ENCODE results near the gene ARFGEF3.

ARFGEF3 gene

DNA sequence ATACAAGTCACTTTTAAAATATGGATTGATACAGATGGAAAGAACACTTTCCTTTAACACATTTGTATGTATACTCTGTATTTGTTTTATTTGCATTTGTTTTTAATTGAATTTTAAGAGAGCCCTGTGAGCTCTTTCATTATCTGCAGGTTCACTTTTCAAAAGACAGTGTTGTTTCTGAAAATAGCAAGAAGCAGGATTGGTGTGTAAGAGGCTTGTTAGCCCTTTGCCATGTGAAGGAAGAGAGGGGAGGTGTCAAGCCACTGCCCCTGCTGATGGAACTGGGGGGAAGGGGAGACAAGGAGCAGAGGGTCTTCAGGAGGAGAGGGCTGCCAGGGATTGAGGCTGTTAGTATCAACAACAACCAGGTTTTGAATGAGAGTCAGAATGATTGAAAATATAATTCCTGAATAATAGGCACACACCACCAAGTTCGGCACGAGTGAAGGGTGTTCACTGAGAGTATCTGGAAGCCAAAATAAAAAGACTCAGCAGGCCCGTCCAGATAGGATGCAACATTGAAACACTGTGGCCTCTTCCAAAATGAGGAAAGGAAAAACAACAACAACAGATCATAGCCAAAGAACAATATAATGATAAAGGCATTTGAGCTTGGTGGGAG is 69.1 kb downstream of the ARFGEF3 start (continued):
- TF ChIP-seq, protein P1, sequence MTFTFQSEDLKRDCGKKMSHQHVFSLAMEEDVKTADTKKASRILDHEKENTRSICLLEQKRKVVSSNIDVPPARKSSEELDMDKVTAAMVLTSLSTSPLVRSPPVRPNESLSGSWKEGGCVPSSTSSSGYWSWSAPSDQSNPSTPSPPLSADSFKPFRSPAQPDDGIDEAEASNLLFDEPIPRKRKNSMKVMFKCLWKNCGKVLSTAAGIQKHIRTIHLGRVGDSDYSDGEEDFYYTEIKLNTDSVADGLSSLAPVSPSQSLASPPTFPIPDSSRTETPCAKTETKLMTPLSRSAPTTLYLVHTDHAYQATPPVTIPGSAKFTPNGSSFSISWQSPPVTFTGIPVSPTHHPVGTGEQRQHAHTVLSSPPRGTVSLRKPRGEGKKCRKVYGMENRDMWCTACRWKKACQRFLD (tag by site-specific recombination; IDR thresholded peaks at IDR 0.05) = no peak

DNA sequence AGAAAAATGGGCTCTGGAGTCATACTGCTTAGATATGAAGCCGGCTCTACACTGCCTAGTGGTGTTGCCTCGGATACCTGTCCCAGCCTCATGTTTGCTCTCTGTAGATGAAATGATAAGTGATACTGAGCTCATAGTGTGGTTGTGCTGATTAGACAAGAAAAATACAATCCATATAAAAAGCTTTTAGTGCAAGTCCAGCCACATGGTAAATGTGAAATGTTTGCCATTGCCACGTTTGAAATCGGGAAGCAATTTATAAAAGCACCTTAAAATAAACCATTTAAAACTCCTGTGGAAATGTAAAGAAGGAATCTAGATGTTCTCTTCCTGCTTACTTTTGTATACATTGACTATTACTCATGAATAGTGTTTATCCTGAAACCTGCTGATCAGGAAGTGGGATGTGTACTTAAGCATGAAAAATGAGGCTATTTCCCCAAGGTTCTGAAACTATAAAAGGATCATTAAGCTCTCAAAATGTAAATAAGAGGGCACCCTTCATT is 69.7 kb downstream of the ARFGEF3 start:
- CTCF ChIA-PET = interaction anchor here (1.6 kb wide), 1 partner anchor 20 kb away, joined by 6 read pairs; no protein-coding TSS in a partner anchor
- POLR2A ChIA-PET = no interaction called here
- Histone ChIP-seq H3K4me3 (ENCODE audit: low read depth, low read length) (no peak overlapping the region), H3K27ac (ENCODE audit: extremely low read depth, low read depth, low read length) (no peak overlapping the region), H3K4me1 (ENCODE audit: control insufficient read depth, insufficient read depth, low read length) (peaks cover 15% of the 10 kb centered on the region), H3K9me3 (ENCODE audit: control insufficient read depth, insufficient read depth, low read depth, low read length) (no peaks in the 10 kb centered on the region), H3K36me3 (ENCODE audit: control insufficient read depth in 2 of 2, insufficient read depth in 1 of 2, low read length in 2 of 2) (no peaks in the 10 kb centered on the region)
- TF ChIP-seq TCF7L2 (IDR thresholded peaks at IDR 0.05; ENCODE audit: borderline replicate concordance, low read depth, low read length) = 0 out of 2 replicates have a peak, but pooled peaks have one; percentile 26
- TF ChIP-seq OSR2 (tag by site-specific recombination; IDR thresholded peaks at IDR 0.05) = peak; percentile 43; the same call in 1 of the 2 replicates
- TF ChIP-seq IKZF3 (tag by site-specific recombination; IDR thresholded peaks at IDR 0.05) = no peak
- TF ChIP-seq TRIM28 (IDR thresholded peaks at IDR 0.05; ENCODE audit: borderline replicate concordance, low read length) = peak; percentile 91; the same call in 1 of the 2 replicates
- TF ChIP-seq, protein P2, sequence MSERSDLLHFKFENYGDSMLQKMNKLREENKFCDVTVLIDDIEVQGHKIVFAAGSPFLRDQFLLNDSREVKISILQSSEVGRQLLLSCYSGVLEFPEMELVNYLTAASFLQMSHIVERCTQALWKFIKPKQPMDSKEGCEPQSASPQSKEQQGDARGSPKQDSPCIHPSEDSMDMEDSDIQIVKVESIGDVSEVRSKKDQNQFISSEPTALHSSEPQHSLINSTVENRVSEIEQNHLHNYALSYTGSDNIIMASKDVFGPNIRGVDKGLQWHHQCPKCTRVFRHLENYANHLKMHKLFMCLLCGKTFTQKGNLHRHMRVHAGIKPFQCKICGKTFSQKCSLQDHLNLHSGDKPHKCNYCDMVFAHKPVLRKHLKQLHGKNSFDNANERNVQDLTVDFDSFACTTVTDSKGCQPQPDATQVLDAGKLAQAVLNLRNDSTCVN (tag by site-specific recombination; optimal IDR thresholded peaks at IDR 0.05) = no peak

DNA sequence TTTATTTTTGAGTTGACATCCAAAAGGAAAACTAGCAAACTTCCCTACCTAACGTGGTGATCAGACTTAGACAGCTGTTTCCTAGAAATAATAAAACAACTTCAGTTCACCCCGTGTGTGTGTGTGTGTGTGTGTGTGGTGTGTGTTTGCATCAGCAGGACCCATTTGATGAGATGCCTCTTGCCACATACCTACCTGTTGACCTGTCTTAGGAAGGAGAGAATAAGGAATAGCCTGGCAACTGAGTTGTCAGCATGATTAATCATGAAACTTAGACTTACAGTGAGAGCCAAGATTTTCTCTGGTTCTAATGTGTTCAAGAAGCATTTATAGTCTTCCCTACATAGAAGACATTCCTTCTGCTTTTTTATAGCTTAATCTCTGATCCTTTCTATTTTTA is 72.6 kb downstream of the ARFGEF3 start:
- Histone ChIP-seq H3K9me3 (ENCODE audit: control insufficient read depth, insufficient read depth, low read depth, low read length) (no peaks in the 10 kb centered on the region), H3K27ac (ENCODE audit: extremely low read depth, low read depth, low read length) (no peak overlapping the region), H3K4me1 (ENCODE audit: control insufficient read depth, insufficient read depth, low read length) (peaks cover 12% of the 10 kb centered on the region), H3K4me3 (ENCODE audit: low read depth, low read length) (no peak overlapping the region), H3K36me3 (ENCODE audit: control insufficient read depth in 2 of 2, insufficient read depth in 1 of 2, low read length in 2 of 2) (no peaks in the 10 kb centered on the region; a peak in 1 of 3 replicates)
- CTCF ChIA-PET = interaction anchor here (1.2 kb wide), 1 partner anchor 118 kb away, joined by 4 read pairs; no protein-coding TSS in a partner anchor
- TF ChIP-seq SCRT2 (tag by site-specific recombination; IDR thresholded peaks at IDR 0.05) (peak; percentile 85), MYNN (tag by site-specific recombination; IDR thresholded peaks at IDR 0.05; ENCODE audit: borderline replicate concordance) (no peak), ZNF2 (tag by site-specific recombination; IDR thresholded peaks at IDR 0.05) (no peak), ZBTB20 (tag by site-specific recombination; IDR thresholded peaks at IDR 0.05) (no peak)
- POLR2A ChIA-PET = no interaction called here

DNA sequence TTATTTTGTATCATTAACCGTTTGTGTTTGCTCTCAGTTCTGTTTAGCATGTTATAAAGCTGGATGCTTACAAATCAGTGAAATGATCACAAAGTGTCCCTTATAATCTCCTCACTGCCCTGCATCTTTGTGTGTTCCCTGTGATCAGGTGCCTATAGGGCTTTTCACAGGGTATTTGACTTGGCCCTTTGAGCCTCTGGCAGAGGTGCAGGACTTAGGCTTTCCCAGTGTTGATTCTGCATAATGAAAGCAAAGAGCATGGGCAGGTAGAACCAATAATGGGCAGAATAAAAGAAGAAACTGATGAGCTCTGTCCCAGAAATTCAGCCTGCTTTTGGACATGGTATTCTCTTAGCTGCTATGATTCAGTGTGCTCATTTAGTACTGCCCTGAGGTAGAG is 73.5 kb downstream of the ARFGEF3 start:
- TF ChIP-seq ZNF311 (tag by site-specific recombination; IDR thresholded peaks at IDR 0.05; ENCODE audit: borderline replicate concordance) (no peak), ZNF138 (tag by site-specific recombination; IDR thresholded peaks at IDR 0.05; ENCODE audit: borderline replicate concordance) (no peak), RBAK (tag by site-specific recombination; IDR thresholded peaks at IDR 0.05) (no peak), TCF7L2 (IDR thresholded peaks at IDR 0.05; ENCODE audit: borderline replicate concordance, low read depth, low read length) (no peak), SCRT2 (tag by site-specific recombination; IDR thresholded peaks at IDR 0.05) (no peak)
- Histone ChIP-seq H3K9me3 (ENCODE audit: control insufficient read depth, insufficient read depth, low read depth, low read length) (no peaks in the 10 kb centered on the region), H3K36me3 (ENCODE audit: control insufficient read depth in 2 of 2, insufficient read depth in 1 of 2, low read length in 2 of 2) (no peaks in the 10 kb centered on the region; a peak in 1 of 3 replicates), H3K27ac (ENCODE audit: extremely low read depth, low read depth, low read length) (no peak overlapping the region), H3K4me1 (ENCODE audit: control insufficient read depth, insufficient read depth, low read length) (peaks cover 12% of the 10 kb centered on the region), H3K4me3 (ENCODE audit: low read depth, low read length) (no peak overlapping the region)
- CTCF ChIA-PET = interaction anchor here (1.2 kb wide), 1 partner anchor 119 kb away, joined by 4 read pairs; no protein-coding TSS in a partner anchor
- POLR2A ChIA-PET = no interaction called here

DNA sequence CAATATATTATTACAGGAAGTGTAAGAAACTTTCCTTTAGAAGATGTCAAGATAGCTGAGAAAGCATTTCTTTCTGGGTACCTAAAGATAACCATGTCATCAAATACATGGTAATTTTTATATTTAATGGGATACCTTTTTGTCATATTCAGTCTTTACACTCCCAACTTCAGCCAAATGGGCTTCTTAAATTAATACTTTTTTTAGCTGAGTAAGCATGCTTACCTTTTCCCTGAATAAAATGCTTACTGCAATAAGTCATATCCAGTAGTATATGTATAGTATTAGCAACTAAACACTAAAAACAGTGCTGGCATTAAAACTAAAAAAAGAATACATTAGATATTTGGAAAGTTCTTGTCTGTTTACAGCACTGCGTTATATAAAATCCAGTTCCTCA is 74.0 kb downstream of the ARFGEF3 start:
- no peak overlapping the region for H3K4me3 ChIP-seq (ENCODE audit: low read depth, low read length)
- H3K9me3 ChIP-seq (ENCODE audit: control insufficient read depth, insufficient read depth, low read depth, low read length) = no peaks in the 10 kb centered on the region
- CTCF ChIA-PET = interaction anchor here (0.5 to 1.2 kb wide), 2 partner anchors 13 to 83 kb away, joined by 3 read pairs; no protein-coding TSS in a partner anchor
- no peak overlapping the region for H3K27ac ChIP-seq (ENCODE audit: extremely low read depth, low read depth, low read length)
- no peak for TF ChIP-seq ZNF416 (tag by site-specific recombination; IDR thresholded peaks at IDR 0.05)
- H3K4me1 ChIP-seq (ENCODE audit: control insufficient read depth, insufficient read depth, low read length) = peaks cover 12% of the 10 kb centered on the region
- H3K36me3 ChIP-seq (ENCODE audit: control insufficient read depth in 2 of 2, insufficient read depth in 1 of 2, low read length in 2 of 2) = no peaks in the 10 kb centered on the region; a peak in 1 of 3 replicates
- POLR2A ChIA-PET = no interaction called here
